Activated CD8-positive, alpha-beta memory T cell treated with anti-CD3 and anti-CD28 coated beads, Interleukin-2, amount 50 U/mL, for 24 hours (primary cell): Measurements from ENCODE around the gene SFTA2.
"Not testable (repeated sequence)": the region's sequence is repeated elsewhere in the genome, so short reads cannot be mapped to it uniquely, and the experiment has no call there.

ENCODE experiments used
- DNase-seq: peaks from one replicate; pipeline ENCODE4 v3.0.0-alpha.2; 2020; ENCODE audit errors: extremely low read depth

Gene SFTA2

DNA sequence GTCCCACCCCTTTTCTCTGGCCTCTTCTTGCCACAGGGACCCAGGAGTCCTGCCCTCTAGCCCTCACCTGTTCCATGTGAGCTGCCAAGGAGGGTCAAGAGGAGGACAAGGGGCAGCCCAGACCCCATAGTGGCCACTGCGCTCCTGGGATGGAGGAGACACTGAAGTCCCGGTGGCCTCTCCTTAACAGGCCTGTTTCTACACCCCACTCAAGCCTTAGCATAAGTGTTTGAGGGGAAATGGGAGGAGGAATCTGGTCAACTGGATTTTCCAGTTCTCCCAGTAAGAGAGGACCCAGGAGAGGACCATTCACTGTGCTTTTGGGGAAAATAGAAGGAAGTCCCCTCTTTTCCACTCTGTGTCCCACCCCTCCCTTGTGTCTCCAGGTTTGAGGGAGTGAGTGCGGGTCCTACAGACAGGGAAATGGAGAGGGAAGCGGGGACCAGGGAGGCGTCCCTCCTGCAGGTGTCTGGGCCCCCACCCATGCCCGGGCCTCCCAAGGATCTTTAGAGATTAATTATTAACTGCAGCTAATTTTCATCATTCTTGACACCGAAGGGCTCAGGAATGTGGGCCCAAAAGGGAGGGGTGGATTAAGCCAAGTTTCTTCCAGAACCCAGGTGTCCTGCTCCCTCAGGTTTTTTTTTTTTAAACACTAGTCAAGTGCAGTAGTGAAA is at the start of gene SFTA2:
TSS of gene SFTA2 (minus strand) at position 202 of the 677 bp plus-strand sequence. CDS start at position 128, 74 bp downstream.
- DNase-seq: no peak

DNA sequence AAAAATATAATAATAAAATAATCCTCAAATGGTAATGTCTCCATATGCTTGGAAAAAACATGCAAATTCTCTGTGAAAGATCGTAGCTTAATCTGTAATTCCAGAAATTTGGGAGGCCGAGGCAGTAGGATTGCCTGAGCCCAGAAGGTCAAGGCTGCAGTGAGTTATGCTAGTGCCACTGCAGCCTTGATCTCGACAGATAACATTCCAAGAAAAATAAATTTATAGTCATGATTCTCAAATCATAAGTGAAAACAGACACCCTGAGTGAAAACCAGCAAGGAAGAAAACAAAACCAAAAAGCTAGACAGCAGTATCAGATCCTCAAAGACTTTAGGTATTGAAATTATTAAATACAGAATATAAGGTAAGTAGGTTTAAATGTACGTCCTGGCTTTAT is 47.7 kb upstream of the SFTA2 start:
- no peak for DNase-seq

DNA sequence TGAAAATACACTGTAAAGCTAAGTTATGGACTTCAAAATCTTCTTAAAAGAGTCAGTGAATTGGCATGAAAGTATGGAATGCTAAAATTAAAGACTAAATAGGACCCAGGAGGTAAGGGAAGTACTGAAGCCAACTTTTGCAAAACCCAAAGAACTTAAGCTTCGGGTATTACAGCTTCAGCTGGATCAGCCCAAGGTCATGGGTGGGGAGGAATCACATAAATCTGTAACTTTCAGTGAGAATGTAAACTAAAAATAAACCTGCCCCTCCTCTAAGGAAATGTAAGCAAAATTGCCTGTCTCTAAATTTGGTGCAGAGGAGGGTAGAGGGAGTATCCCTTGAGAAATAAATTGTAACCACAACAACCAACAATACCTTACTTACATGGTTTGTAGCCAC is 47.2 kb upstream of the SFTA2 start:
- no peak for DNase-seq

DNA sequence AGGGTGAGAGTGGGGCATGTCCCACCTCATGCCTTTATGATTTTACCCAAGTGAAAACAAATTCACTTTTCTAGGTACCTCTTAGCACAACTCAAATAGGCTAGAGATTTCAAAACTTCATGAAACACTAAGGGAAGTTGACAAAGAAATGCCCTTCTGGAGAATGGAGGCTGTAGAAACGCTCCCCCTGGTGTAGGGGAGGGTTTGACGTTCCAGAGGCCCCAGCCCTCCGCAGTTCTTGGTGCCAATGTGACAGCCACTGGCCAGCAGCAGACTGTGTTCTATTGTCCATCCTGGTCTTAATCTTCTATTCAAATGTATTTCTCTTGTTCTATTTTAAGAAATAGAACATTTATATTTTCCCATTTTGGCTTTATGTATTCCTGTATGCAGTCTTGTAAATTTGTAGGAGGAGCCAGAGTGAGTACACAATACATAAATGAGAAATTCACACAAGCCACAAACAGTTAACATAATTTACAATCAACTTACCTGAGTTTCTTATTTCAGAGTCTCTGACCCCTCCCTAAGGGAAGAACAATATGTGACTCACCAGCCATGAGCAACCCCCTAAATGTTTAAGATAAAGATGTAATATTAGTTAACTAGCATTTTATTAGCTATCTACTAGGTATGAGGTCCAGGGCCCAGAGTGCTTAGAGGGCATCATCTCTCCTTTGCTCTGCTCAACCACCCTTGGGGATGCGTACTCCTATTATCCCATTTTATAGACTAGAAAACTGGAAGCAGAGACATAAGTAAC is 42.7 kb upstream of the SFTA2 start:
- DNase-seq: no peak

DNA sequence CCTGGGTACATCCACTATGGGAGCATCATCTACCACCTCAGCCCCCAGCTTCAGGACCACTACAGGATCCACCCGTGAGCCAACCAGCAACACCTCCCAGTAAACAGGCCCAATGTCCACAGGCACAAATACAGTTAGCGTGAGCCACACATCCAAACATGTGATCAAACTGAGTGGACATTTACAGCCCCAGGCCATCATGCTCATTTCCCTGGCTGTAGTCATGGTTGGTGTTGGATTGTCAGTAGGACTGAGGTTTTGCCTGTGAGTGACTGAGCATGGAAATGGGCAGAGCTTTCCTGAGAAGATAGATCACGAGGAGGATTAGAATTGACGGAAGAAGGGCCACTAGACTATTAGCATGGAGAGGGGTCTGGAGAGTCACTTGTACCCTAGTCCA is 40.8 kb upstream of the SFTA2 start:
- DNase-seq: no peak

DNA sequence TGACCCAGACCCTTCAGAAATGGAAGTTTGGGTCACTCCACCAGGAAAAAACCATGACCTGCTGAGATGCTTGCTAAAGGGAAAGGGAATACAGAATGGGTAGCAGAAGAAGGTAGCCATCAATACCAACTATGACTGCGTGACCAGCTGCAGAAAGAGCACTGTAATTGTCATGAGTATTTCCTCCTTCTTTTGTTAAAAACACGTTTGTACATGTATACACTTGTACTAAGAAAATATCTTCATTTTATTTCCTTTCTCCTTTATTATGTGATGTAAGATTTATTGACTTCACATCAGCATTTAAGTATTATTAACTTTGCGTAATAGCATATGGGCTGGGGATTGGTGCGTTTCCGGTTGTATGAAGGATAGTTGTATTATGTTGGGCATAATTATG is 39.0 kb upstream of the SFTA2 start:
- DNase-seq: no peak

DNA sequence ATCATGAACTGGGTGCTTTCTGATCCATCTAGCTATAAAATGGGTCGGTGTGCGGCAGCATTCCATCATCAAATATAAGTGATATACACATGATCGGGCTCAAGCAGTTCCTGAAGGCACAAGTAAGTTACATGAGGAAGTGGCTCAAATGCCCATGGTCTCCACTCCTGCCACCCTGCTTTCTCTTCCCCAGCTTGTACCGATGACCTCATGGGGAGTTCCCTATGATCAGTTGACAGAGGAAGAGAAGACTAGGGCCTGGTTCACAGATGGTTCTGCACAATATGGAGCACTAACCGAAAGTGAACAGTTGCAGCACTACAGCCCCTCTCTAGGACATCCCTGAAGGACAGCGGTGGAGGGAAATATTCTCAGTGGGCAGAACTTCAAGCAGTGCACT is 37.2 kb upstream of the SFTA2 start:
- DNase-seq: not testable (repeated sequence)

DNA sequence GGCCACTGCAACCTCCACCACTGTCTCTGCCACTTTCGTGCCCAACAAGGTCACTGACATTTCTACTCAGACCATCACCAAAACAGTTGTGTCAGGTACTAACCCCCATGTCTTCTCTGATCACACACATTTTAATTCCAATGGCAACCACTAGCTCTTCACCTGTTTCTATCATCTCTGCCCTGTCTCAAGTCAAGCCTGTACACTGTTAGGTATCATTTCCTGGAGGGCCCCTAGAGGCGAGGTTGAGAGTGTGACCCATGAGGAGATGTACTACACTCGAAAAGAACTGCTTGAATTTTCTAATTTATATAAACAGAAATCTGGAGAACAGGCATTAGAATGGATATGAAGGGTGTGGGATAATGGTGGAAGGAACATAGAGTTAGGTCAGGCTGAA is 34.2 kb upstream of the SFTA2 start:
- no peak for DNase-seq

DNA sequence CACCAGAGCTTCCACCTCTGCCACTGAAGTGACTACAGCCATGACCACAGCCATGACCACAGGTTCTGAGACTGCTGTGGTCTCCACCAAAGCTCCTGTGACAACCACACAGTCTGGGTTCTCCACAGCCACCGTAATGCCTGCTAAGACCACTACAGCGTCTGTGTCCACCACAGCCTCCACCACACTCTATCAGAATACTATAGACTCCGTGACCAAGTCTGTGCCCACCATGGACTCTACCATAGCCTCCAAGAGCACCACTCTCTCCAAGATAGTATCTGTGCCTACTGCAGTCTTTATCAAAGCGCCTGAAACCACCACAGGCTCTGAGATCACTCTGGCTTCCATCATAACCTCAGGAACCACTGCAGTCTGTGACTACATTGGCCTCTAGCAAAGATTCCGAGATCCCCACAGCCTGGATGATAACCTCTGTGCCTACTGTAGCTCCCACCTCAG is 33.2 kb upstream of the SFTA2 start:
- DNase-seq: no peak

DNA sequence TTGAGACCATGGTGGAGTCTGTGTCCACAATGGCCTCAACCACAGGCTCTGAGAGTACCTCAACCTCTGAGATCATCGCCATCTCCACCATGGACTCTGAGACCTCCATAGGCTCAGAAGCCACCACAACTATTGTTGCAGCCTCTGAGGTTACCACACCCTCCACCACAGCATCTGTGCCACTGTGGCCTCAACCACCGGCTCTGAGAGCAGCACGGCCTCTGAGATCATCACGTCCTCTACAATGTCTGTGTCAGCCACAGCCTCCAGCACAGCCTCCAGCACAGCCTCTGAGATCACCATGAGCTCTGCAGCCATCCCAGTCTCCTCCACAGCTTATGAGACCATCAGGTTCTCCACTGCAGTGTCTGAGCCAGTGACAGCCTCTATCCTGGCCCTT is 32.1 kb upstream of the SFTA2 start:
- DNase-seq: no peak

DNA sequence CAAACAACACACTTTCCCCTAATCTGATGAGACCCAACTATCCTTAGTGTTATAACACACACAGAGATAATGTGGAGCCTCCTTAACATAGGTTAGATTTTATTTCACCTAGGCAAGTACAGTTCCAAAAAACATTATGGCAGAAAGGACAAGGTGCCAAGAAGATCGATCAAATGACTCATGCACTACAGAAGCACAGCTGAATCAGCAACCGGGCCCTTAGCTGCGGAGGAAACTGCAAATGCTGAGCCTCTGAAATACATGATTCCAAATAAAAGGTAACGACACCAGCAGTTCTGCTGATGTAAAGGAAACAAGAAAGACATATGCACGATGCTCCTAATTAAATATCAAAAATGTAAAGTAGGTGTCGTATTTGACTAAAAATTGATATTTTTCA is 31.7 kb upstream of the SFTA2 start:
- no peak for DNase-seq

DNA sequence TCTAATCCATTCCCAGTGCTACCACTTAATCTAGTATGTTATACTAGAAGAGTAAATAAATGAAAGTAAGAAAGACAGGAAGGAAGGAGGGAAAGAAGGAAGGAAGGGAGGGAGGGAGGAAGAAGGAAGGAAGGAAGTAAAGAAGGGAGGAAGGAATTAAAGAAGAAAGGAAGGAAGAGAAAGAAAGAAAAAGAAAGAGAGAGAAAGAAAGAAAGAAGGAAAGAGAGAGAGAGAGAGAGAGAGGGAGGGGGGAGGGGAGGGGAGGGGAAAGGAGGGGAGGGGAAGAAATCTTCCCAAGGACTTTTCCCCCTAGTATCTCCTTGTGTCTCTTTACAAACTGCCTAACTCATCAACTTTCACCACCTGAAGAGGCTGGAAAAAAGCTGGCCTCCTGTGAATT is 30.7 kb upstream of the SFTA2 start:
- DNase-seq: no peak

DNA sequence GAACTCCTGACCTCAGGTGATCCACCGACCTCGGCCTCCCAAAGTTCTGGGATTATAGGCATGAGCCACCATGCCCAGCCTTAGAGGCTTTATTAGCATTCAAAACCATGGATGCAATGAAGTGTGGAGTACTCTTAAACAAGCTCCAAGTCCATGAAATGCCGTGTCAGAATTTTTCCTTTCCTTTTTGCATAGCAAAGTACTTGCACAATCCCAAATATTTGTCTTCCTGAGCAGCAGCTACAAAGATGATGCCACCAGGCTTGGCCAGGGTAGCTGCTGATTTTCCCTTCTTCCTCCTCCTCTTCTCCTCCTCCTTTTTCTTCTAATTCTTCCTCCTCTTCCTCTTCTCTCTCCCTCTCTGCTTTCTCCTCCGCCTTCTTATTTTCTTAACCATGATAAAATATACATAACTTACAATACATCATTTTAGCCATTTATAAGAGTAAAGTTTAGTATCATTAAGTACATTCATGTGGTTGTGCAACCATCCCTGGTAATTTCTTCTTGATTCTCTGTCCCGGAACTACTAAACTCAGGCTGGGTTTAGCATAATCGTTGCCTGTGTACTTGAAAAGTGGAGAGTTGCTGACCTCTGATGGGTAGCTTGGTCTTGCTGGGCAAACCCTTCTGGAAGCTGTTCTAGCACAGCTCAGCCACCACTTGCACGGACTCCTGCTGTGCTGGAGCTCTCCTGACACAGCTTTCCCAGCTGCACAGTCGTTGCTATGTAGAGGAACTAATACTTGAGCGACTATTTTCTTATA is 29.1 kb upstream of the SFTA2 start:
- DNase-seq: no peak

DNA sequence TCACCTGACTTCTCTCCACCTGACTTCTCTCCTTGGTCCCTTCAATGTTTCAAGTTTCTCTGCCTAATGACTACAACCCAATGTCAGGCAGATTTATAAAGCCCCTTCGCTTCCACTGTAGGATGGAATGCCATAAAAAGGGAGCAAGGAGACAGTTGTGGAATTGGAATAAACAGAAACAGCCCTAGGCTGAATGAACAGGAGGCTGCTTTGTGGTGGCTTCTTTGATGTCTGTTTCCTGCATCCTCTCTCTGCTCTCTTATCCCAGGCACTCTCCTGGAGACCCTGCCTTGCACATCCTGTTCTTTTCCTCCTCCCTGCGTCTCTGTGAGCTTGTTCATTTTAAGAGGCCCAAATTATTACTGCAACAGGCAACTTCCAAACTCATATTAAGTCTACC is 25.7 kb upstream of the SFTA2 start:
- DNase-seq: no peak

DNA sequence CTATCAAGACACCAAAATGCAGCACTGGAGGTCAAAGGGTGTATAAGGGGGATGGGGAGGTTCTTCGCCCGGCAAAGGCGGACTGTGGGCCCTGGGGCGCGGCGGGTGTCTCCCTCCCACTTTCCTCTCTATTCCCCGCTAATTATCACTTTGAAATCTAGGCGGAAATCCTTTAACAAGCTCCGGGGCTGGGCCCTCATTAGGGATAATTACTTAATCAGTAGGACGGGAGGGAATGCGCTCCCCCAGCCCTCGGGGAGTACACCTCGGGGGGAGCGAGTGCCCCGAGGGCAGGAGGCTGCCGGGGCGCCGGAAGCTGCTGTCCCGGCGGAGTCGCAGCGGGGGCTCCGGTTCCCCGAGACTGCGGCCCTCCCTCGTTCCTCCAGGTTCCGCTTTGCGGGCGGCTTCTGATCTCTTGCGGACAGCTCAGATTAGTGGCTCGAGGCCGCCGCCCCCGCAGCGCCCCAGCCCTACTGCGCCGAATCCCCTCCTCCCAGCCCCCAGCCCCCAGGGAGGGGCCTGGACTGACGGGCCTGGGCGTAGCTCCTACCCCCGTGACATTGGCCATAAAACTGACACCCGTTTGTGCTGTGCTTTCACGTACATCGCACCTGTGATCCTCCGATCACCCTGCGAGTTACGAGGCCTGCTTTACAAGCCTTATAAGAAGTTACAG is 23.5 kb upstream of the SFTA2 start:
- DNase-seq: peak; percentile 65

DNA sequence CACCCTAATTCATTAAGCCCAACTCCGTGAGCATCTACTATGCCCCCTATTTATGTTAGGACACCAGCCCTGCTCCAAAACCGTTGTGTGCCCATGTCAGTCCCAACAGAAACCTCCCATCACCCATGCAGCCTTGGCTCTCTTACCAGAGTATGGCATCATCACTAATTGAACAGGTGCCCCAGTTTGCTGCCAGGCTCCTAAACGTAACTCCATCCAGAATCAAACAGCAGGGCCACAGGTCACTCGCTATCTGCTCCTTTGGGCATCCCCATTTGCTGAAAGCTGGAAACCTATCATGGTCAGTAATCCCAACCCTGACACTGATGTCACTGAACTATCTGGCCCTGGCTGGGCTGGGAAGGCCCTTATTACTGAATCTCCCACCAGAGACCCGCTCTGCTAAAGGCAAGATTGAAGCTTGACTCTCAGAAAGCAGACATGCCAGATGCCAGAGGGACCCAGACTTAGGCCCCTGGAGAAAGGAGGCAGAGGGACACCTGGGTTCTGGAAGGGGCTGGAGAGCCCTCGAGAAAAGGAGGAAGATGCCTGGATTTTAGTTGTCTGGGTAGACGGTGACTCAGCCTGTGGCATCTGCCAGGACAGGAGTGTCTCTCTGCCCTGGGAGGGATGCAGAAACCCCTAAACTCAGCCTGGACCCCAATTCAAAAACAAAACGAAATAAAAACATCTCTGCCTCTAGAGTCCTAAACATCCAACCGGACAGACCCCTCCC is 22.8 kb upstream of the SFTA2 start:
- DNase-seq: no peak

DNA sequence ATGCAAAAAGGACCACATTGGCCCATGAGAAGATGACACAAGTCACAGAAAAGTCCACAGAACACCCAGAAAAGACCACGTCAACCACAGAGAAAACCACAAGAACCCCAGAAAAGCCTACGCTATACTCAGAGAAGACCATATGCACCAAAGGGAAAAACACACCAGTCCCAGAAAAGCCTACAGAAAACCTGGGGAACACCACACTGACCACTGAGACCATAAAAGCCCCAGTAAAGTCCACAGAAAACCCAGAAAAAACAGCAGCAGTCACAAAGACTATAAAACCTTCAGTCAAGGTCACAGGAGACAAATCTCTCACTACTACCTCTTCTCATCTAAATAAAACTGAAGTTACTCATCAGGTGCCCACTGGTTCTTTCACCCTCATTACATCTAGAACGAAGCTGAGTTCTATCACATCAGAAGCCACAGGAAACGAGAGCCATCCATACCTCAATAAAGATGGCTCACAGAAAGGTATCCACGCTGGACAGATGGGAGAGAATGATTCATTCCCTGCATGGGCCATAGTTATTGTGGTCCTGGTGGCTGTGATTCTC is 20.0 kb upstream of the SFTA2 start:
- no peak for DNase-seq

DNA sequence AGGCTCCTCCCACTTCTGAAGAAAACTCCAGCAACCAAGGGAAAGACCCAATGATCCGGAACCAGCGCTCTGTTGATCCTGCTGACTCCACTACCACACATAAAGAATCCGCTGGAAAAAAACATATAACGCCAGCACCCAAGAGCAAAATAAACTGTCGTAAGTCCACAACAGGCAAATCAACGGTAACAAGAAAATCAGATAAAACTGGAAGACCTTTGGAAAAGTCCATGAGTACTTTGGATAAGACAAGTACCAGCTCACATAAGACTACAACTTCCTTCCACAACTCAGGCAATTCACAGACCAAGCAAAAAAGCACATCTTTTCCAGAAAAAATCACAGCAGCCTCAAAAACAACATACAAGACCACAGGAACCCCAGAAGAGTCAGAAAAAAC is 16.8 kb upstream of the SFTA2 start:
- no peak for DNase-seq

DNA sequence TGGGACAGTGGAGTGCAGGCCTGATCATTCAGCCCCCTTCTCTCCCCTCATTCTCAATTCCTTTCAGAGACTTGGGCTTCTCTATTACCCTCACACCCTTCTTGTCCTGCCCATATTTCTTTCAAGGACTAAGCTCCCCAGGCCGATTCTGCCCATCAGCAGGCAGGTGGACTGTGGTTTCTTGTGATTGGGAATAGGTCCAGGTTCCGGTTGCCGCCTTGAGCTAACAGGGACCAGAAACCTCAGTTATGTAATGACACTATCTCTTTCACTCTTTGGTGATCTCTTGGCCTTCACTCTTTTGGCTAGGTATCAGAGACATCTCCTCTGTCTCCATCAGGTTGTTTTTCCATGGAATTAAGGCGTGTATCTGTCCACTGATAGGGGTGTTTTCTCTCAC is 15.3 kb upstream of the SFTA2 start:
- DNase-seq: no peak

DNA sequence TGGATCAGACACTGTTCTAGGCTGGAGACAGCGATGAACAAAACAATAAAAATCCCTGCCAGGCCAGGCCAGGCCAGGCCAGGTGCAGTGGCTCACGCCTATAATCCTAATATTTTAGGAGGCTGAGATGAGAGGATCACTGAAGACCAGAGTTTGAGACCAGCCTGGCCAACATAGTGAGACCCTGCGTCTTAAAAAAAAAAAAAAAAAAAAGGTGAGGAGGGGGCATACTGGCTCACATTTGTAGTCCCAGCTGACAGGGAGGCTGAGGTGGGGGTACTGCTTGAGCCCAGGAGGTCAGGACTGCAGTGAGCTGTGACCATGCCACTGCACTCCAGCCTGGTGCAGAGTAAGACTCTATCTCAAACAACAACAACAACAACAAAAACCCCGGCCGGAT is 13.3 kb upstream of the SFTA2 start:
- no peak for DNase-seq

DNA sequence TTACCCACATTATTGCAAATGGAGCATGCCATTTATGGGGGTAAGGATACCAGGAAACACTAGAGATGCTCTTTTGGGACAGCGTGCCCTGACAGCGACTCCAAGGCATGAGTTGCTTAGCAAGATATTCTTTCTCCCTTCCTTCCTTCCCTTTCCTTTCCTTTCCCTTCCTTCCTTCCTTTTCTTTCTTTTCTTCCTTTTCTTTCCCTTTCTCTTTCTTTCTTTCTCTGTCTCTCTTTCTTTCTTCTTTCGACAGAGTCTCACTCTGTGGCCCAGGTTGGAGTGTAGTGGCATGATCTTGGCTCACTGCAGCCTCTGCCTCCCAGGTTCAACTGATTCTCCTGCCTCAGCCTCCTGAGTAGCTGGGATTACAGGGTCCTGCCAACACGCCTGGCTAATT is 12.1 kb upstream of the SFTA2 start:
- DNase-seq: no peak
